ENCODE results near the gene SCAF1. TPM values are rescaled to one million over a fixed set of nuclear protein-coding genes. Genes with fewer than 3 reads are reported as not detected.

Gene SCAF1
- polyA plus RNA-seq, 1 donor from 2014 or later, result 11.9 TPM

DNA sequence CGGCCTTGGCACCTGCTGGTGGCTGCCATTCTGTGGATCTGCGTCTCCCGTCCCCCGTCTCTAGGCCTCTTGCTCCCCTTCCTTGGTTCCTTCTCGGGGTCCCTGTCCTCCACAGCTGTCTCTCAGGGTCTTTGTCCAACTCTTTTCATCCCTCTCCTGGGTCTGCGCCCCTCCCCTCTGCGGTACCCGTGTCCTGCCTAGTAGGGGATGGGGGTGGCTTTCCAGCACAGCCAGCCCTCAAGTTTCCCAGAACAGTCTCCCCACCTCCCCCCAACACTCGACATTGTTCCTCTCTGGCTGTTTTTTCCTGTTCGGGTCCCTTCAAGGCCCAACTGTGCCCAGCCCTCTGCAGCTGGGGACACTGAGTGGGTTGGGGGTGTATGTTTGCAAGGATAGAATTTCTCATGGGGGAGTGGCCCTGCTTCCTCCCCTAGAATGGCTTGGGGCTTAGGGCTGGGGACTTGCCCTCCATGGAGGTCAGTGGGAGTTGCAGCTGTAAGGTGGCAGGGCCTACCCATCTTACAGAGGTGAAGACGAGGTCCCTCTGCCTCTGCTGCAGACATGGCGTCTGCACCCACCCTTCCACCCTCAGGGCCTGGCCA lies 46.6 kb downstream of the SCAF1 start:
- no peak for TF ChIP-seq SMC3 (conservative IDR thresholded peaks at IDR 0.05; ENCODE audit: poor library complexity)
- no peak for TF ChIP-seq TAF1 (IDR thresholded peaks at IDR 0.05; ENCODE audit: low read depth)
- TF ChIP-seq POLR2AphosphoS5 (IDR thresholded peaks at IDR 0.05), result no peak
- TF ChIP-seq, protein P1, sequence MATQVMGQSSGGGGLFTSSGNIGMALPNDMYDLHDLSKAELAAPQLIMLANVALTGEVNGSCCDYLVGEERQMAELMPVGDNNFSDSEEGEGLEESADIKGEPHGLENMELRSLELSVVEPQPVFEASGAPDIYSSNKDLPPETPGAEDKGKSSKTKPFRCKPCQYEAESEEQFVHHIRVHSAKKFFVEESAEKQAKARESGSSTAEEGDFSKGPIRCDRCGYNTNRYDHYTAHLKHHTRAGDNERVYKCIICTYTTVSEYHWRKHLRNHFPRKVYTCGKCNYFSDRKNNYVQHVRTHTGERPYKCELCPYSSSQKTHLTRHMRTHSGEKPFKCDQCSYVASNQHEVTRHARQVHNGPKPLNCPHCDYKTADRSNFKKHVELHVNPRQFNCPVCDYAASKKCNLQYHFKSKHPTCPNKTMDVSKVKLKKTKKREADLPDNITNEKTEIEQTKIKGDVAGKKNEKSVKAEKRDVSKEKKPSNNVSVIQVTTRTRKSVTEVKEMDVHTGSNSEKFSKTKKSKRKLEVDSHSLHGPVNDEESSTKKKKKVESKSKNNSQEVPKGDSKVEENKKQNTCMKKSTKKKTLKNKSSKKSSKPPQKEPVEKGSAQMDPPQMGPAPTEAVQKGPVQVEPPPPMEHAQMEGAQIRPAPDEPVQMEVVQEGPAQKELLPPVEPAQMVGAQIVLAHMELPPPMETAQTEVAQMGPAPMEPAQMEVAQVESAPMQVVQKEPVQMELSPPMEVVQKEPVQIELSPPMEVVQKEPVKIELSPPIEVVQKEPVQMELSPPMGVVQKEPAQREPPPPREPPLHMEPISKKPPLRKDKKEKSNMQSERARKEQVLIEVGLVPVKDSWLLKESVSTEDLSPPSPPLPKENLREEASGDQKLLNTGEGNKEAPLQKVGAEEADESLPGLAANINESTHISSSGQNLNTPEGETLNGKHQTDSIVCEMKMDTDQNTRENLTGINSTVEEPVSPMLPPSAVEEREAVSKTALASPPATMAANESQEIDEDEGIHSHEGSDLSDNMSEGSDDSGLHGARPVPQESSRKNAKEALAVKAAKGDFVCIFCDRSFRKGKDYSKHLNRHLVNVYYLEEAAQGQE (IDR thresholded peaks at IDR 0.05; ENCODE audit: borderline replicate concordance), result no peak
- TF ChIP-seq RAD21 (conservative IDR thresholded peaks at IDR 0.05), result no peak
- TF ChIP-seq, protein P2, sequence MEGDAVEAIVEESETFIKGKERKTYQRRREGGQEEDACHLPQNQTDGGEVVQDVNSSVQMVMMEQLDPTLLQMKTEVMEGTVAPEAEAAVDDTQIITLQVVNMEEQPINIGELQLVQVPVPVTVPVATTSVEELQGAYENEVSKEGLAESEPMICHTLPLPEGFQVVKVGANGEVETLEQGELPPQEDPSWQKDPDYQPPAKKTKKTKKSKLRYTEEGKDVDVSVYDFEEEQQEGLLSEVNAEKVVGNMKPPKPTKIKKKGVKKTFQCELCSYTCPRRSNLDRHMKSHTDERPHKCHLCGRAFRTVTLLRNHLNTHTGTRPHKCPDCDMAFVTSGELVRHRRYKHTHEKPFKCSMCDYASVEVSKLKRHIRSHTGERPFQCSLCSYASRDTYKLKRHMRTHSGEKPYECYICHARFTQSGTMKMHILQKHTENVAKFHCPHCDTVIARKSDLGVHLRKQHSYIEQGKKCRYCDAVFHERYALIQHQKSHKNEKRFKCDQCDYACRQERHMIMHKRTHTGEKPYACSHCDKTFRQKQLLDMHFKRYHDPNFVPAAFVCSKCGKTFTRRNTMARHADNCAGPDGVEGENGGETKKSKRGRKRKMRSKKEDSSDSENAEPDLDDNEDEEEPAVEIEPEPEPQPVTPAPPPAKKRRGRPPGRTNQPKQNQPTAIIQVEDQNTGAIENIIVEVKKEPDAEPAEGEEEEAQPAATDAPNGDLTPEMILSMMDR (IDR thresholded peaks at IDR 0.05; ENCODE audit: poor library complexity, severe bottlenecking), result no peak
- no peak for TF ChIP-seq EZH2 (IDR thresholded peaks at IDR 0.05; ENCODE audit: borderline replicate concordance, insufficient read depth, low read length, poor library complexity, severe bottlenecking)
- no peak for TF ChIP-seq MXI1 (conservative IDR thresholded peaks at IDR 0.05; ENCODE audit: poor library complexity, severe bottlenecking)
- no peak for TF ChIP-seq EP300 (conservative IDR thresholded peaks at IDR 0.05; ENCODE audit: poor library complexity, severe bottlenecking)
- Histone ChIP-seq H3K9ac (ENCODE audit: low read length) (peak overlapping the region; percentile 98), H3F3A (ENCODE audit: insufficient read depth, low read length, poor library complexity, severe bottlenecking) (no peaks in the 10 kb centered on the region), H3K27me3 (ENCODE audit: insufficient read depth, low read depth, low read length) (no peaks in the 10 kb centered on the region), H3K27ac (ENCODE audit: low read length) (peak overlapping the region; percentile 99), H3K79me2 (replicated peaks; ENCODE audit: insufficient read depth, low read length) (peaks cover 21% of the 10 kb centered on the region), H3K9me3 (ENCODE audit: low read length) (no peaks in the 10 kb centered on the region), H3K4me3 (ENCODE audit: low read length) (peak overlapping the region; percentile 71), H3K4me2 (ENCODE audit: low read length) (peak overlapping the region; percentile 68), H3K36me3 (ENCODE audit: insufficient read depth, low read length) (no peaks in the 10 kb centered on the region), H4K20me1 (ENCODE audit: insufficient read depth) (no peaks in the 10 kb centered on the region), H3K9me2 (ENCODE audit: insufficient read depth, low read length) (no peaks in the 10 kb centered on the region), H2AFZ (ENCODE audit: low read depth, low read length) (no peak overlapping the region)

DNA sequence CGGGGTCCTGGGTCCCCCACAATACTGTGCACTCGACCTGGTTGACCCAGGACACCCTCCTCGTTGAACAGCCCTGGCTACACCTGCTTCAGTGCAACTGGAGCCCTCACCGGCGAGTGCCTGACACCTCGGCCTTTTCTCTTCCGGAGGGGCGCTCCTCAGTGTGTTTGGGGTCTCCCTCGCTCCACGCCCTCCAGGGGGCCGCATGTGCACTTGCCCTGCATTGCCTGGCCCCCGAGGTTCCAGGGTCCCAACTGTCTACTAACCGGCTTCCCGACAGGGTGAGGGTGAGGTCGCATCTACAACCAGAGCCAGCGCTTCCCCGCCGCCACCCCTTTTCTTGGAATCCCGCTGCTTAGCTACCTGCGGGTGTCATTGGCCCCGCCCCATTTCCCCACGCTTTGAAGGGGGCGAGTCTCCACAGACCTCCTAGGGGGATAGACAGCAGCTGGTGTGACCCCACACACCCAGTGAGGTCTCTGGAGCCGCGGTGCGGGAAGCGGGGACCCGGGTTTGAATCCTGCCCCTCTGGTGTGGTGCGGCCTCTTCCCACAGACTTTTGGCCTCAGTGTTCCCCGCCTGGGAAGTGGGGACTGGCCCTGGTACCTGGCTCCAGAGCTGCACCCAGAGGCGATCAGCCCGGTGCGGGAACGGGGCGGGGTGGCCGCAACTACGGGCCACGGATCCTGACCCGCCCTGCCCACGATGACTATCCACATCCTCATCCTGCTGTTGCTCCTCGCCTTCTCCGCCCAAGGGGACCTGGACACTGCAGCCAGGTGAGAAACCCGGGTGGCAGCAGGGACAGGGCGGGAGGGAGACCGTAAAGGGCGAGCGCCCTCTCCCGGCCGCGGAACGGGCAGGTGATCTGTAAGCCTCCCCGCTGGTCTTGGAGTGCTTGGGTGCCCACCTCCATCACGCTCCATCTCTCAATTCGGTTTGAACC lies 47.4 kb downstream of the SCAF1 start, which contains the start of gene ADM5:
TSS of gene ADM5 (plus strand) at position 462 of the 946 bp plus-strand sequence. CDS start at position 706, 244 bp downstream.
- H3F3A ChIP-seq (ENCODE audit: insufficient read depth, low read length, poor library complexity, severe bottlenecking), result no peaks in the 10 kb centered on the region
- peak within 1 kb of the TSS; percentile 98 for H3K9ac ChIP-seq (ENCODE audit: low read length)
- H3K9me3 ChIP-seq (ENCODE audit: low read length), result no peaks in the 10 kb centered on the region
- H3K27me3 ChIP-seq (ENCODE audit: insufficient read depth, low read depth, low read length), result no peaks in the 10 kb centered on the region
- no peaks in the 10 kb centered on the region for H3K36me3 ChIP-seq (ENCODE audit: insufficient read depth, low read length)
- H2AFZ ChIP-seq (ENCODE audit: low read depth, low read length), result no peak within 1 kb of the TSS
- peak within 1 kb of the TSS; percentile 71 for H3K4me3 ChIP-seq (ENCODE audit: low read length)
- TF ChIP-seq EZH2 (IDR thresholded peaks at IDR 0.05; ENCODE audit: borderline replicate concordance, insufficient read depth, low read length, poor library complexity, severe bottlenecking), result no peak
- TF ChIP-seq, protein P1 (IDR thresholded peaks at IDR 0.05; ENCODE audit: borderline replicate concordance), result no peak
- TF ChIP-seq POLR2AphosphoS5 (IDR thresholded peaks at IDR 0.05), result no peak
- TF ChIP-seq SMC3 (conservative IDR thresholded peaks at IDR 0.05; ENCODE audit: poor library complexity), result peak; percentile 60
- TF ChIP-seq, protein P2 (IDR thresholded peaks at IDR 0.05; ENCODE audit: poor library complexity, severe bottlenecking), result peak; percentile 80
- no peak for TF ChIP-seq EP300 (conservative IDR thresholded peaks at IDR 0.05; ENCODE audit: poor library complexity, severe bottlenecking)
- TF ChIP-seq TAF1 (IDR thresholded peaks at IDR 0.05; ENCODE audit: low read depth), result no peak
- peak; percentile 55 for TF ChIP-seq RAD21 (conservative IDR thresholded peaks at IDR 0.05)
- no peak for TF ChIP-seq MXI1 (conservative IDR thresholded peaks at IDR 0.05; ENCODE audit: poor library complexity, severe bottlenecking)
- no peaks in the 10 kb centered on the region for H4K20me1 ChIP-seq (ENCODE audit: insufficient read depth)
- peaks cover 21% of the 10 kb centered on the region for H3K79me2 ChIP-seq (replicated peaks; ENCODE audit: insufficient read depth, low read length)
- H3K9me2 ChIP-seq (ENCODE audit: insufficient read depth, low read length), result no peaks in the 10 kb centered on the region
- H3K4me2 ChIP-seq (ENCODE audit: low read length), result peak within 1 kb of the TSS; percentile 68
- peak within 1 kb of the TSS; percentile 99 for H3K27ac ChIP-seq (ENCODE audit: low read length)
